ENCODE results near the gene RCVRN.
"Not testable (repeated sequence)": the region's sequence is repeated elsewhere in the genome, so short reads cannot be mapped to it uniquely, and the experiment has no call there.

RCVRN gene

DNA sequence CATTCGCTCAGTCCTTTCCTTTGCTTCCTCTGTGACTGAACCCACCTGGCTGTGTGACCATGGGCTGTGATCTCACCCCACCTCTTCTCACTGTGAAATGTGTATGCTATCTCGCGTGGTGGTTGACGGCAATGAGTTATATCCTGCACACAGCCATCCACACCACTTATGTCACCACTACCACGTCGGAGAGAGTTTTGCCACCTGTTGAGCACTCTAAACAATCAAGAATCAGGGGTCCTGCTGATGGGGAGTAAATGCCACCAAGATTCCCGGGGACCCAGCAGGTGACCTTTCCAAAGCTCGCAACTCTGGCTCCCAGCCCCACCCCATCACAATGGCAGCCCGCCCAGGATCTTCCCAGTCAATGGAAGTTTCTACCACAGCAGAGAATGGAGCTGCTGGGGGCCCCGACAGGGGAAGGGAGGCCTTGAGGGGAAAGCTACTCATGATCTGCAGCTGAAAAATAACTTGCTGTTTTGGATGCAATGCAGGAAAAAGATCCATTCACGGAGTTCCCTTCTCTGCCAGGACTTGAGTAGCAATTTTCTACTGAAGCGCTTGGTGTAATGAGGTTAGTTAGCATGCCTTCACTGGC lies 26.2 kb upstream of the RCVRN start:
- no peaks in the 10 kb centered on the region for H3K4me1 Mint-ChIP-seq (ENCODE audit: low read depth)

DNA sequence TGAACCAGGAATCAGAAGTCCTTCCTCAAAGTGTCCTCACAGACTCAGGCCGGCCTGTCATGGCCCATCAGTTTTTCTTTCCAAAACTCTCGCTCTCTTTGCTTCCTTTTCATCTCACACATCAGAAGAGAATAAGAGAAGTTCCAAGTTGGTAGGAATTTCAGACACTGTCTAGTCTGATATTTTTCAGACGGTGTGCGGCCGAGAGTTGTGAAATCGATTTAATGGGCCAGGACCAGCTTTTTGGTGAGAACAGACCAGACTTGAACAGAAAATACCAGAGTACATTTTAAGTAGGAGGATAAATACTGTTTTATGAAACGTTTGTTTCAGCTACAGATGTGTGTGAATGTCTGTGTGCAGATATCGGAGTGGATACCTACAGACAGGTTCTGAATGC lies 24.8 kb upstream of the RCVRN start:
- H3K9me3 Mint-ChIP-seq: no peaks in the 10 kb centered on the region
- no peak overlapping the region for H3K4me3 Mint-ChIP-seq
- no peaks in the 10 kb centered on the region for H3K36me3 Mint-ChIP-seq (ENCODE audit: low read depth)
- H3K27ac Mint-ChIP-seq: no peak overlapping the region
- H3K4me1 Mint-ChIP-seq (ENCODE audit: low read depth): no peaks in the 10 kb centered on the region
- H3K27me3 Mint-ChIP-seq (ENCODE audit: low read depth): no peaks in the 10 kb centered on the region

More for the DNA sequence above, 26.2 kb upstream of the RCVRN start:
- H3K27me3 Mint-ChIP-seq (ENCODE audit: low read depth): no peaks in the 10 kb centered on the region
- no peak overlapping the region for H3K4me3 Mint-ChIP-seq
- no peaks in the 10 kb centered on the region for H3K9me3 Mint-ChIP-seq
- no peak overlapping the region for H3K27ac Mint-ChIP-seq
- no peaks in the 10 kb centered on the region for H3K36me3 Mint-ChIP-seq (ENCODE audit: low read depth)

DNA sequence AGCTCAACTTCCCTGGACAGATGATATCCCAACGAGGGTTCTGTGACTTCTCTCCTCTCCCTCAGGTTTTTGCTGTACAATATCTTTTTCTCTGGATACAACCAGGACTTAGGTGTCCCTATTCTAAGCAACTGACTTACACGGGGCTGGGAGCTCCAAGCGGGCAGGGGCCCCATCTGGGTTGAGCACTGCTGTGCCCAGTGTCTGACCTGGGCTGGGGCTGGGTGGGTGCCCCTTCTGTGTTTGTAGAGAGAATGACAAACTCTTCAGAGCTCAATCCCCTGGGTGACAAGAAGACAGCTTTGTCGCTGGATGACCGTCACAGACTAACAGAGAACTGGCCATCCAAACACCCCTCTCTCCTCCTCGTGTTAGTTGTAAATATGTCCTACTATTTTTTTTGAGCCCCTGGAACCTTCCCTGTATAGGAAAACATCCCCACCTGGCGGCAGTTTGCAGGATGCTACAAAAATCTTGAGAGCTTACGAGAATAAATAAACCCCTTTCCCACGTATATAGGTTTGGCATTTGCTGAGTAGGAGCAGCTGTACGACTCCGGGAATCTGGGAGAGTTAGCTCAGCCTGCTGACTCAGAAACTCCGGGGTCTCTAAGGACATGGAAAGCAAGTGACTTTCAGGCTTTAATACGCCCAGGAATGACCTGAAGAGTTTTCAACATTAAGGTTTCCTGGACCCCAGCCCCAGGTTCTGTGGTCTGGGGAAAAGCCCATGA lies 23.7 kb upstream of the RCVRN start:
- Mint-ChIP-seq H3K9me3 (no peaks in the 10 kb centered on the region), H3K4me3 (no peak overlapping the region), H3K36me3 (ENCODE audit: low read depth) (no peaks in the 10 kb centered on the region), H3K27ac (no peak overlapping the region), H3K4me1 (ENCODE audit: low read depth) (no peaks in the 10 kb centered on the region), H3K27me3 (ENCODE audit: low read depth) (no peaks in the 10 kb centered on the region)

DNA sequence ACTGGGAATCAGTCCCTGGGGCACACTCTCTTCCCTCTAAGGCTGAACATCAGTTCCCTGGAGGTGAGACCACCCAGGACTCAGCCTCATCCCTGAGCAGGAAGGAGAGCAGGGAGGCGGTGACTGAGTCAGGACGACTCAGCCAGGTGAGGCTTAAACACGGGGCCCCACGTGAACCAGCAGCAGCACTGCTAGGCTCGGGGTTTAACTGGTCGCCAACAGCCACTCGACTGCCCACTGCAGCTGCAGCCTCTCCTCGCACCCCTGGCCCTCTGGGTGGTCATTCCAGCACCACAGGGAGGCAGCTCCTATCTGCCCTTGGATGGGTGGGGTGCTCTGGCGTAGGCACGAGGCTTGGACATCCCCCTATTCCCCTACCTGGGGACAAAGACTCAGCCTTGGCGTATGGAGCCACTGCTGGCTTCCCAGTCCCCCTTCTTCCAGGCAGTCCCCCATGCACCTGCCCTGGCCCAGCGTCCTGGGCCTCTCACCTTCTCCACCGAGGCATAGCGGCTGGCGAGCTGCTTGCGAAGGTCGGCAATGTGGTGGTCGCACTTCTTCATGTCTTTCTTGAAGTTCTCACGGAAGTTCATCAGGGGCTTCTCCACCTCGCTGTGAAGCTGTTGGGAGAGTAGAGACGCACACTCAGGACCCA lies 21.2 kb upstream of the RCVRN start:
- H3K27me3 Mint-ChIP-seq (ENCODE audit: low read depth): no peaks in the 10 kb centered on the region
- H3K4me1 Mint-ChIP-seq (ENCODE audit: low read depth): no peaks in the 10 kb centered on the region
- no peaks in the 10 kb centered on the region for H3K9me3 Mint-ChIP-seq
- no peak overlapping the region for H3K27ac Mint-ChIP-seq
- H3K36me3 Mint-ChIP-seq (ENCODE audit: low read depth): no peaks in the 10 kb centered on the region
- no peak overlapping the region for H3K4me3 Mint-ChIP-seq

DNA sequence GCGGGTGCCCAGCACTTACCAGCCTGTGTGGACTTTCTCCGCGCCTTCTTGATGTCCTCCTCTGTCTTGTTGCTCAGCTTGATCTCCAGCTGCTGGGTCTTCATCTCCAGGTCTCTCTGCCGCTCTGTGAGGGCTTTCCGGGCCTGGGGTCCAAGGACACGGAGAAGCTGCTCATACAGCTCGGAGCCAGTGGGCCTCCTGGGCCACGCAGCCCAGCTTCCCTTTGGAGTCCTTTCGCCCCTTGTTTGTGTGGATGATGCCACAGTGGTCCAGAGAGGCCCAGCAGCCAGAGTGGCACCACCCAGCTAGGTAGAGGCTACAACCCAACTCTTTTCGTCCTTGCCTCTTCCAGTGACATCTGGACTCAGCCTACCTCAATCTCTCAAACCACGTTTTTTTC lies 20.4 kb upstream of the RCVRN start:
- Mint-ChIP-seq H3K9me3 (no peaks in the 10 kb centered on the region), H3K36me3 (ENCODE audit: low read depth) (no peaks in the 10 kb centered on the region), H3K4me1 (ENCODE audit: low read depth) (no peaks in the 10 kb centered on the region), H3K27me3 (ENCODE audit: low read depth) (no peaks in the 10 kb centered on the region), H3K27ac (no peak overlapping the region), H3K4me3 (no peak overlapping the region)

DNA sequence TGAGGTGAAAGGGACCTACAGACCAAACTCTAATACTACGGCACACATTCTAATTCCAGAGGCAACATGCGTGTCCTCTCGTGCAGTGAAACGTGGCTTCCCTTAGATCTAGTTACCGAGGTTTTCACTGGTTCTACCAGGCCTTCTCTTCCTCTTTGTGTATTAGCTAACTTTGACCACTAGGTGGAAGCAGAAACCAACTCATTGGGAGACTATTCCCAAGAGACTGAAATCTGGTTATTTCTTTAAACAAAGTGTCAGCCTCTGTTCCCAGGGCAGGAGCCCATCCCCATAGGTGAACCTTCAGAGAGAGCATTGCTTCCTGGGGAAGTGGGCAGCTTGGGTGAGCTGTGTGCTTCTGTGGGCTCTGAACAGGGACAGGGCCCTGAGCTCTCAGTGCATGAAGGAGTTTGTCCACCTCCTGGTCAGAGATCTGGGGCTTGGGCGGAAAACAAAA lies 19.7 kb upstream of the RCVRN start:
- H3K27ac Mint-ChIP-seq: no peak overlapping the region
- H3K36me3 Mint-ChIP-seq (ENCODE audit: low read depth): no peaks in the 10 kb centered on the region
- no peaks in the 10 kb centered on the region for H3K4me1 Mint-ChIP-seq (ENCODE audit: low read depth)
- no peak overlapping the region for H3K4me3 Mint-ChIP-seq
- no peaks in the 10 kb centered on the region for H3K9me3 Mint-ChIP-seq
- H3K27me3 Mint-ChIP-seq (ENCODE audit: low read depth): no peaks in the 10 kb centered on the region

DNA sequence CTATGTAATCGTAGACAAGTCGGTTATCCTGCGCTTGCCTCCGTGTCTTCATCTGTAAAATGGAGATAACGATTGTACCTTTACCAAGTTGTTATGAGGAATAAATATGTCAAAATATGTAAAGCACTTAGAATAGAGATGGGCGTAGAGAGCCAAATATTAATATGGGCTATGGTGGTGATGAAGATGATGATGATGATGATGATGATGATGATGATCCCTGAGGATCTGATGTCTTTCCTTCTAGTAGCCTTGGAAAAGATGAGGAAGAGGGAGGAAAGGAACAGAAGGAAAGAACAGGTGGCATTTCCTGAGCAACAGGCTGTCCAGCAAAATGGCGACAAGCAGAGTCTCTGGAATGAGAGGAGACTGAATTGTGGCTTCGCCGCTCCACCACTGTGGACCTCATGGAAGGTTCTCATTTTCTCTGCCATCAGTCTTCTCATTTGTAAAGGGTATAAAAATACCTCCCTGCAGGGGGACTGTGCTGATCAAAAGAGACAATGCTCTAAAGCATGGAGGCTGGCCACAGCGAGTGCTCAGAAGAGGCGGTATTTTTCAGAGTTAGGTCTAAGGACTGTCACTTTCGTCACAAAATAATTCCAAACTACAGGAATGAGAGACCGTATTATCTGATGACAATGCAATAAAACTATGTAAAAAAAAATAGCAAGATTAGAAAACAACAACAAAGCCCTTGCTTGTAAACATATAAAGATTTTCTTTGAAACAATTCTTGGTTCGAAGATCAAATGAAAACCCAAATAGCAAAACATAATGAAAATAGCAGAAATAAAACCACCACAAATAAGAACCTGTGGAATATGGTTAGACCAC lies 17.2 kb upstream of the RCVRN start:
- no peaks in the 10 kb centered on the region for H3K36me3 Mint-ChIP-seq (ENCODE audit: low read depth)
- H3K27ac Mint-ChIP-seq: no peak overlapping the region
- no peaks in the 10 kb centered on the region for H3K9me3 Mint-ChIP-seq
- H3K4me3 Mint-ChIP-seq: no peak overlapping the region
- H3K27me3 Mint-ChIP-seq (ENCODE audit: low read depth): no peaks in the 10 kb centered on the region
- H3K4me1 Mint-ChIP-seq (ENCODE audit: low read depth): no peaks in the 10 kb centered on the region

DNA sequence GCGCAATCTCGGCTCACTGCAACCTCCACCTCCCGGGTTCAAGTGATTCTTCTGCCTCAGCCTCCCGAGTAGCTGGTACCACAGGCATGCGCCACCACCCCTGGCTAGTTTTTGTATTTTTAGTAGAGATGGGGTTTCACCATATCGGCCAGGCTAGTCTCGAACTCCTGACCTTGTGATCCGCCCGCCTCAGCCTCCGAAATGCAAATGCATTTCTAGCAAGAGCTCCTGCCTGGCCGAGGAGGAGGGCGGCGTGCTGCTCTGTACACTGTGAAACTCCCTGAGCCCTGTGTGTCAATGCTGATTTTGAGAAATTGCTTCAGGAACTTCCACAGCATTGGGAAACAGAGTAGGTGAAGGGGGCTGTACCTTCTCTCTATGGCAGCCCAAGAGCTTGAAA lies 16.1 kb upstream of the RCVRN start:
- H3K9me3 Mint-ChIP-seq; H3K27ac Mint-ChIP-seq; H3K36me3 Mint-ChIP-seq (ENCODE audit: low read depth); H3K4me1 Mint-ChIP-seq (ENCODE audit: low read depth); H3K4me3 Mint-ChIP-seq; H3K27me3 Mint-ChIP-seq (ENCODE audit: low read depth): not testable (repeated sequence)

DNA sequence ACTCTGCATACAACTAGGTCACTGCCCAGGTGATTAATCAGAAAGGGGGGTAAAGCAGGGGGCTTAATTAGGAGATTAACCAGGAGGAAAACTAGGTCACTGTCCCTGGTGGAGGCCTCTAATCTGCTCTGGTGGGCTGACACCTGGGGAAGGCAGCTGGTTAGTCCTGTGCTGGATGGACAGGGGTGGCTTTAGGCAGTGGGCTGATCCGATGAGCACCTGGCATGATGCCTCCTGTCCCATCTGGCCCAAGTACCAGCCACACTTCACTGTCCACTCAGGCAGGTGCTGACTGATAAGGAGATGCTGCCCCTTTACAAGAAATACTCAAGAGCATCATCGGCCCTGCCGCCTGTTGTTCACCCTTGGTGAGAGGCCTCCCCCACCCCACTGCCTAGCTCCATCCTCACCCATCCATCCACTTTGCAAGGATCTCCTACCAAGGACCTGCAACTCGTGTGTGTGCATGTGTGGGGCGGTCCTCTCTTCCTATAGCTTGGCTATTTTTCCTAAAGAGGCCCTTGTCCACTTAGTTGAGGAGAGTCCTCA lies 13.8 kb upstream of the RCVRN start:
- no peaks in the 10 kb centered on the region for H3K36me3 Mint-ChIP-seq (ENCODE audit: low read depth)
- no peaks in the 10 kb centered on the region for H3K27me3 Mint-ChIP-seq (ENCODE audit: low read depth)
- no peak overlapping the region for H3K27ac Mint-ChIP-seq
- H3K9me3 Mint-ChIP-seq: no peaks in the 10 kb centered on the region
- H3K4me3 Mint-ChIP-seq: no peak overlapping the region
- H3K4me1 Mint-ChIP-seq (ENCODE audit: low read depth): no peaks in the 10 kb centered on the region

DNA sequence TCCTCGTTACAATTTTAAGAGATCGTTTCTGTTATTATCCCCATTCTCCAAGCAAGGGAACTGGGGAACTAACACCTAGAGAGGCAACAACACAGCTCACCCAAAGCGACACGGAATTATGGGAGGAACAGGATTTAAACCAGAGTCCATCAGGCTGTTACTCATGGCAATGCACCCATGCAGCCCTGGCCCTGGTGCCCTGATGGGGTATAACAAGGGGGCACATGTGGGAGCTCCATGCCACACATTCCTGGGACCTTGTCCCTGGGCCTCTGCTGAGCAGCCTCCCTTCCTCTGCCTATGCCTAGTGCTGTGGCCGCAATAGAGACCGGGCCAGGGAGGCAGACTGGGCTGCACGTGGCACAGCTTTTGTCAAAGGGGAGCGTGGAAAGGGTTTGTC lies 13.3 kb upstream of the RCVRN start:
- H3K4me3 Mint-ChIP-seq: no peak overlapping the region
- H3K9me3 Mint-ChIP-seq: no peaks in the 10 kb centered on the region
- H3K4me1 Mint-ChIP-seq (ENCODE audit: low read depth): no peaks in the 10 kb centered on the region
- no peaks in the 10 kb centered on the region for H3K36me3 Mint-ChIP-seq (ENCODE audit: low read depth)
- H3K27me3 Mint-ChIP-seq (ENCODE audit: low read depth): no peaks in the 10 kb centered on the region
- H3K27ac Mint-ChIP-seq: no peak overlapping the region

DNA sequence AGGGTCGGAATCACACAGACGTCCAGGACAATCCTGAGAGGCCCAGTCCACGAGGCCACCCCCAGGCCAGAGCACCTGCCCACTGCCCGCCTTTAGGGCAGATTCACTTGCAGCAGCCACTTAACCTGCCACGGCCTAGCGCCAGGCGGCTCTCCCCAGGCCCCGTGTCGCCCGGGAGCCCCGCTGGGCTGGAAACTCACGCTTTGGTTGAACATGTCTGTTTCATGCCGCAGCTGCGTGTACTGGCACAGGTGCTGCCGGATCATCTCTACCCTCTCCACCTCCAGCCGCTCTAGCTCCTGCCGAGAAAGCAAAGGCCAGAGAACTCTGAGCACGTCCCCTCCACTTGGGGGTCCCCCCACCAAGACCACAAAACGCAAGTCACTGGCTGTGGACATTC lies 12.7 kb upstream of the RCVRN start:
- no peak overlapping the region for H3K27ac Mint-ChIP-seq
- H3K4me1 Mint-ChIP-seq (ENCODE audit: low read depth): no peaks in the 10 kb centered on the region
- H3K27me3 Mint-ChIP-seq (ENCODE audit: low read depth): no peaks in the 10 kb centered on the region
- H3K36me3 Mint-ChIP-seq (ENCODE audit: low read depth): no peaks in the 10 kb centered on the region
- no peak overlapping the region for H3K4me3 Mint-ChIP-seq
- no peaks in the 10 kb centered on the region for H3K9me3 Mint-ChIP-seq

DNA sequence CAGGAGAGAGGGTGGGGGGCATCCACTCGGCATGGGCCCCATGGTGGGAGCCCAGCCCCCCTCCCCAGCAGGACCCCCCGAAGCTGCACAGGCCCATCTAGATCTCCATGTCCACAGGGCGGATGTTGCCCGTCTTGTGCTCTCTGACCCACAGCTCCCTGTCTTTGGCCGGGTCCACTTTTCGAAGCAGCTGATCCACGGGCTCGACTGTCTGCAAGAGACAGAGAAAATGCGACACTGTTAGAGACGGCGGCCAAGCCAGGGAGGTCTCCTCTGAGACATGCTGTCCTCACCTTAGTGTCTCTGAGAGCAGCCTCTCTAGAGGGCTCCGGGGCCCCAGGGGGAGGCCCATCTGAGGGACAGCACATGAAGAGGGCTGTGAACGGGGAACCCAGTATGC lies 12.1 kb upstream of the RCVRN start:
- no peak overlapping the region for H3K27ac Mint-ChIP-seq
- H3K27me3 Mint-ChIP-seq (ENCODE audit: low read depth): no peaks in the 10 kb centered on the region
- H3K9me3 Mint-ChIP-seq: no peaks in the 10 kb centered on the region
- H3K4me1 Mint-ChIP-seq (ENCODE audit: low read depth): no peaks in the 10 kb centered on the region
- H3K36me3 Mint-ChIP-seq (ENCODE audit: low read depth): no peaks in the 10 kb centered on the region
- no peak overlapping the region for H3K4me3 Mint-ChIP-seq

DNA sequence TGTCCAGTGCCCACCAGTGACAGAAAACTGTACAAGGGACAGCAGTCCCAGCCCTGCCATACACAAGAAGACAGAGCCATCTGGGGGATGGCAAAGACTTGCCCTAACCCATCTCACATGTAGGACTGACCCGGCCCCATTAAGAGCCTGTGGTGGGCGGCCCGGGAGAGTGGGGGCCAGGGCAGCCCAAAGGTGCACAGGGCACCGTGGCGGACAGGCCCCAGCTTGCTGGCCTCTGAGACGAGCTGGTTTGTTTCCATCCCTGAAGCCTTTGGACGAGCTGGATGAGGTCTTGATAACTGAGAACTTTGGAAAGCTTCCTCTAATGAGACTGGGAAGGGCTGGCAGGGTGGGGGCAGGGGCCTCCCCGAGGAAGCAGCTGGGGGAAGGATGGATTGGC lies 11.0 kb upstream of the RCVRN start:
- H3K4me3 Mint-ChIP-seq: no peak overlapping the region
- no peak overlapping the region for H3K27ac Mint-ChIP-seq
- H3K9me3 Mint-ChIP-seq: no peaks in the 10 kb centered on the region
- H3K36me3 Mint-ChIP-seq (ENCODE audit: low read depth): no peaks in the 10 kb centered on the region
- no peaks in the 10 kb centered on the region for H3K4me1 Mint-ChIP-seq (ENCODE audit: low read depth)
- H3K27me3 Mint-ChIP-seq (ENCODE audit: low read depth): no peaks in the 10 kb centered on the region

DNA sequence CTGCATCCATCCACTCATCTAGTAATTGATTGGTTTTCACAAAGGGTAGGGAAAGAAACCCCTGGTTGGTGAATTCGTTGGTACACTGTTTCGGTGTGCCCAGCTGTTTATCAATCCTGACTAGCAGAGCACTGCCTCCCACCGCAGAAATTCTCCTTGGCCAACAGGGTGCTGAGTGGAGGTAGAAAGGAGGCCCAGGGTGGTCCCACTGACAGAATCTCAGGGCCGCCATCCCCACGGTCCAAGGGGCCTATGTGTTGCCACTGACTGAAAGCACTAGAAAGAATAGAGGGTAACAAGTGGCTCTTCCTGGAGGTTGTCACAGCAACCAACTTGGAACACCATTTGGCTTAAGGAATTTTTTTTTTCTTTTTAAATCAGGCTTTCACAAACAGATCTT lies 8.4 kb upstream of the RCVRN start:
- H3K9me3 Mint-ChIP-seq: no peaks in the 10 kb centered on the region
- H3K4me1 Mint-ChIP-seq (ENCODE audit: low read depth): no peaks in the 10 kb centered on the region
- H3K27ac Mint-ChIP-seq: no peak overlapping the region
- H3K27me3 Mint-ChIP-seq (ENCODE audit: low read depth): no peaks in the 10 kb centered on the region
- no peak overlapping the region for H3K4me3 Mint-ChIP-seq
- H3K36me3 Mint-ChIP-seq (ENCODE audit: low read depth): no peaks in the 10 kb centered on the region
